ENCODE results near the gene SHROOM3.
A peak's percentile ranks its signal among the peaks of the same experiment; 100 is the strongest.

The SHROOM3 gene

GRCh38 chr4:76584241-76585152 is 149.5 kb downstream of the SHROOM3 start:
- no peak for TF ChIP-seq CREB1 (IDR thresholded peaks at IDR 0.05; ENCODE audit: low read depth)
- no peak for TF ChIP-seq USF1 (IDR thresholded peaks at IDR 0.05)
- no peak for TF ChIP-seq EGR1 (IDR thresholded peaks at IDR 0.05)
- TF ChIP-seq TAF1 (IDR thresholded peaks at IDR 0.05; ENCODE audit: low read depth): no peak
- TF ChIP-seq YY1 (IDR thresholded peaks at IDR 0.05; ENCODE audit: low read depth): no peak
- no peak for TF ChIP-seq TEAD4 (IDR thresholded peaks at IDR 0.05)
- TF ChIP-seq MAX (IDR thresholded peaks at IDR 0.05): no peak

- TF ChIP-seq EP300 (IDR thresholded peaks at IDR 0.05; ENCODE audit: borderline replicate concordance): no peak
- no peak for TF ChIP-seq ZBTB7A (IDR thresholded peaks at IDR 0.05; ENCODE audit: low read depth)
- TF ChIP-seq CREB1 (IDR thresholded peaks at IDR 0.05; ENCODE audit: low read depth): no peak
- no peak for TF ChIP-seq MAX (IDR thresholded peaks at IDR 0.05)
- no peak for TF ChIP-seq RAD21 (IDR thresholded peaks at IDR 0.05; ENCODE audit: low read depth)
- no peak for TF ChIP-seq FOXM1 (IDR thresholded peaks at IDR 0.05; ENCODE audit: borderline replicate concordance, low read depth)
- TF ChIP-seq TCF12 (IDR thresholded peaks at IDR 0.05; ENCODE audit: low read depth): no peak
- no peak for TF ChIP-seq USF1 (IDR thresholded peaks at IDR 0.05)
- TF ChIP-seq NFIC (IDR thresholded peaks at IDR 0.05): no peak
- no peak for TF ChIP-seq REST (IDR thresholded peaks at IDR 0.05; ENCODE audit: low read depth)
- TF ChIP-seq EGR1 (IDR thresholded peaks at IDR 0.05): no peak
Measured at GRCh38 chr4:76585272-76585671, 150.2 kb downstream of the SHROOM3 start.

GRCh38 chr4:76585897-76586360 is 150.9 kb downstream of the SHROOM3 start:
- TF ChIP-seq RAD21 (IDR thresholded peaks at IDR 0.05; ENCODE audit: low read depth): no peak
- TF ChIP-seq USF1 (IDR thresholded peaks at IDR 0.05): no peak
- TF ChIP-seq CREB1 (IDR thresholded peaks at IDR 0.05; ENCODE audit: low read depth): no peak
- TF ChIP-seq YY1 (IDR thresholded peaks at IDR 0.05; ENCODE audit: low read depth): no peak
- TF ChIP-seq EP300 (IDR thresholded peaks at IDR 0.05; ENCODE audit: borderline replicate concordance): peak; percentile 62; the same call in 1 of the 2 replicates
- peak; percentile 49; the same call in 1 of the 2 replicates for TF ChIP-seq TEAD4 (IDR thresholded peaks at IDR 0.05)
- peak; percentile 48; the same call in 1 of the 2 replicates for TF ChIP-seq FOXM1 (IDR thresholded peaks at IDR 0.05; ENCODE audit: borderline replicate concordance, low read depth)
- TF ChIP-seq NFIC (IDR thresholded peaks at IDR 0.05): peak; percentile 43; the same call in 1 of the 2 replicates
- peak; percentile 68 for TF ChIP-seq TCF12 (IDR thresholded peaks at IDR 0.05; ENCODE audit: low read depth)
- no peak; the same call in 1 of the 2 replicates for TF ChIP-seq TAF1 (IDR thresholded peaks at IDR 0.05; ENCODE audit: low read depth)
- no peak for TF ChIP-seq REST (IDR thresholded peaks at IDR 0.05; ENCODE audit: low read depth)
- TF ChIP-seq MAX (IDR thresholded peaks at IDR 0.05): peak; percentile 94
- TF ChIP-seq ZBTB7A (IDR thresholded peaks at IDR 0.05; ENCODE audit: low read depth): no peak

GRCh38 chr4:76588274-76588673 is 153.2 kb downstream of the SHROOM3 start:
- no peak for TF ChIP-seq REST (IDR thresholded peaks at IDR 0.05; ENCODE audit: low read depth)
- TF ChIP-seq EP300 (IDR thresholded peaks at IDR 0.05; ENCODE audit: borderline replicate concordance): peak; percentile 8; the same call in 1 of the 2 replicates
- TF ChIP-seq ZBTB7A (IDR thresholded peaks at IDR 0.05; ENCODE audit: low read depth): peak; percentile 62; the same call in 1 of the 2 replicates

Data from Ishikawa (cell line).